ENCODE results near the gene ZBED6.

ZBED6 gene

DNA sequence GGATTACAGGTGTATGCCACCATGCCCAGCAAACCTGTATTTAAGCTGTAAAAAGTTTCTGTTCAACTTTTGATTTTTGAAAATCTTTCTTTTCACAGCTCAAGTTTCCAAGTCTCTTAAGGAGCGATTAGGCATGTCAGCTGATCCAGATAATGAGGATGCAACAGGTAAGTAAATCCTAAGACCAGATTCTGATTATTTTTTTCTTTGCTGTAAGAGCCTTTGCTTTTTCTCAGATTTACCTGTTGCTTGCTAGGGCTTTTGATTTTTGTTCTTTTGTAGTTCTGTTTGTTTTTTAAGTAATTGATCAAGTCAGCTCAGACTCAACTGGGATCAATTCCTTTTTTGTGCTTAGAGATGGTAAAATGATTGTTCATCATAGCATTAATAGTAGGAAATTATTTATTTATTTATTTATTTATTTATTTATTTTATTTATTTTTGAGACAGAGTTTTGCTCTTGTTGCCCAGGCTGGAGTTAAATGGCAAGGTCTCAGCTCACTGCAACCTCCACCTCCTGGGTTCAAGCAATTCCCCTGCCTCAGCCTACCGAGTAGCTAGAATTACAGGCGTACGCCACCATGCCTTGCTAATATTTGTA, 44.9 kb downstream of the ZBED6 start:
- DNase-seq (ENCODE audit: low read depth, low spot score): no peak

DNA sequence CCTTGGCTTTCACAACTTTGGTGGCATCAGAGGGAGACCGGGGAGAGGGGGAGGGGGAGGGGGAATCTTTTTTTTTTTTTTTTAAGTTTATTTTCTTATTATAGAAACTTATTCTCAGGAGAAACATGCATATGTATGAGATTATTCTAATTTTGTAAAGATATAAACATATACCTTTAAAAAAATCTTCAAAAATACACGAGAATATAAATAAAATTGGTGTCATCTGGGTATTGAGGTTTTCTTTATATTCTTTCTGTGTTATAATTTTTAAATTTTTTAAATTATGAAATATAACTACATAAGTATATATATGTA, 47.1 kb downstream of the ZBED6 start:
- DNase-seq (ENCODE audit: low read depth, low spot score): no peak

- no peak for DNase-seq (ENCODE audit: low read depth, low spot score)
These were observed 48.0 kb downstream of the ZBED6 start for GRCh38 chr1:203843435-203843834.

All from activated naive CD8-positive, alpha-beta T cell treated with anti-CD3 and anti-CD28 coated beads, Interleukin-2, amount 50 U/mL, for 16 hours (primary cell).